Astrocyte (in vitro differentiated cells and primary cell): ENCODE measurements around the gene TIPRL. TPM values are rescaled to one million over a fixed set of nuclear protein-coding genes. Genes with fewer than 3 reads are reported as not detected.

Source experiments
- DNase-seq: peaks from one replicate; pipeline ENCODE4 v3.0.0-alpha.2; 2010; ENCODE audit warnings: low read depth
- FAIRE-seq: peaks from 2 replicates; lab custom pipeline; 2011; peaks lifted over from hg19 to GRCh38; lab: Jason Lieb, UNC
- H2AFZ ChIP-seq: 2 replicates; pipeline ENCODE4 v1.6.0; 2012; ENCODE audit warnings: low read depth, low read length, inconsistent platforms
- H3K27ac ChIP-seq: 2 replicates; pipeline ENCODE4 v1.5.1; 2011; ENCODE audit warnings: low read depth, low read length, inconsistent platforms
- H3K27me3 ChIP-seq: 2 replicates; pipeline ENCODE4 v1.6.0; 2011; ENCODE audit warnings: low read length, inconsistent platforms; ENCODE audit not compliant: insufficient read depth
- H3K36me3 ChIP-seq: 2 replicates; pipeline ENCODE4 v1.5.1; 2011; ENCODE audit warnings: low read length, inconsistent platforms; ENCODE audit not compliant: insufficient read depth
- H3K4me1 ChIP-seq: 2 replicates; pipeline ENCODE4 v1.5.1; 2011; ENCODE audit warnings: low read length, inconsistent platforms; ENCODE audit not compliant: insufficient read depth
- H3K4me2 ChIP-seq: 2 replicates; pipeline ENCODE4 v1.6.0; 2012; ENCODE audit warnings: low read length, inconsistent platforms
- H3K4me3 ChIP-seq: 2 replicates; pipeline ENCODE4 v1.5.1; 2011; ENCODE audit warnings: low read depth, mild to moderate bottlenecking, low read length, inconsistent platforms; ENCODE audit not compliant: insufficient read depth
- H3K79me2 ChIP-seq: 2 replicates; pipeline ENCODE4 v1.6.0; 2012; ENCODE audit warnings: mild to moderate bottlenecking, low read length, inconsistent platforms; ENCODE audit not compliant: insufficient read depth
- H3K9ac ChIP-seq: 2 replicates; pipeline ENCODE4 v1.6.0; 2012; ENCODE audit warnings: mild to moderate bottlenecking, low read length, inconsistent platforms
- H3K9me3 ChIP-seq: 2 replicates; pipeline ENCODE4 v1.5.1; 2012; ENCODE audit warnings: low read depth, mild to moderate bottlenecking, low read length, inconsistent platforms; ENCODE audit not compliant: insufficient read depth
- H4K20me1 ChIP-seq: 2 replicates; pipeline ENCODE4 v1.6.0; 2012; ENCODE audit warnings: low read length, inconsistent platforms; ENCODE audit not compliant: insufficient read depth
- H3K27ac Mint-ChIP-seq: one replicate; pipeline ENCODE4 v1.8.0; 2021; ENCODE audit warnings: mild to moderate bottlenecking, mixed read lengths; ENCODE audit not compliant: unreplicated experiment
- H3K27me3 Mint-ChIP-seq: one replicate; pipeline ENCODE4 v1.8.0; 2021; ENCODE audit warnings: low read depth, mixed read lengths; ENCODE audit not compliant: unreplicated experiment
- H3K36me3 Mint-ChIP-seq: one replicate; pipeline ENCODE4 v1.8.0; 2021; ENCODE audit warnings: low read depth, mixed read lengths; ENCODE audit not compliant: unreplicated experiment
- H3K4me1 Mint-ChIP-seq: one replicate; pipeline ENCODE4 v1.8.0; 2021; ENCODE audit warnings: low read depth, mixed read lengths; ENCODE audit not compliant: unreplicated experiment
- H3K4me3 Mint-ChIP-seq: one replicate; pipeline ENCODE4 v1.8.0; 2021; ENCODE audit warnings: mild to moderate bottlenecking, moderate library complexity, mixed read lengths; ENCODE audit not compliant: unreplicated experiment
- H3K9me3 Mint-ChIP-seq: one replicate; pipeline ENCODE4 v1.8.0; 2021; ENCODE audit warnings: mild to moderate bottlenecking, mixed read lengths; ENCODE audit not compliant: unreplicated experiment
- CTCF ChIP-seq: IDR thresholded peaks from 2 replicates; pipeline ENCODE4 v1.5.1; 2011; ENCODE audit warnings: low read depth, mild to moderate bottlenecking, inconsistent platforms, low read length, moderate library complexity; ENCODE audit not compliant: insufficient read depth
- EZH2 ChIP-seq: IDR thresholded peaks from 2 replicates; pipeline ENCODE4 v1.6.1; 2012; ENCODE audit warnings: mild to moderate bottlenecking, low read length, inconsistent platforms; ENCODE audit not compliant: insufficient read depth
- total RNA-seq: library from RNA; stranded (reverse); gene quantifications from 2 replicates; pipeline ENCODE4 v1.2.1, GENCODE V29; 2021

Gene TIPRL
- total RNA-seq, 1 donor from 2014 or later: 37.4 TPM

GRCh38 chr1:168217664-168218063 is 38.9 kb downstream of the TIPRL start:
- H3K27me3 Mint-ChIP-seq: peaks cover 4% of the 10 kb centered on the region
- no peaks in the 10 kb centered on the region for H3K4me1 Mint-ChIP-seq
- Histone ChIP-seq H3K4me2 (no peak overlapping the region), H3K4me1 (no peaks in the 10 kb centered on the region), H3K9ac (no peak overlapping the region), H4K20me1 (no peaks in the 10 kb centered on the region), H3K79me2 (no peaks in the 10 kb centered on the region), H3K9me3 (no peaks in the 10 kb centered on the region), H3K4me3 (no peak overlapping the region), H2AFZ (no peak overlapping the region), H3K27me3 (no peaks in the 10 kb centered on the region), H3K27ac (no peak overlapping the region), H3K36me3 (no peaks in the 10 kb centered on the region)
- TF ChIP-seq CTCF: no peak
- TF ChIP-seq EZH2: no peak
- DNase-seq (no peak), FAIRE-seq (no peak)
- H3K4me3 Mint-ChIP-seq: no peak overlapping the region
- H3K9me3 Mint-ChIP-seq: peaks cover 5% of the 10 kb centered on the region
- H3K36me3 Mint-ChIP-seq: no peaks in the 10 kb centered on the region
- no peak overlapping the region for H3K27ac Mint-ChIP-seq

DNA sequence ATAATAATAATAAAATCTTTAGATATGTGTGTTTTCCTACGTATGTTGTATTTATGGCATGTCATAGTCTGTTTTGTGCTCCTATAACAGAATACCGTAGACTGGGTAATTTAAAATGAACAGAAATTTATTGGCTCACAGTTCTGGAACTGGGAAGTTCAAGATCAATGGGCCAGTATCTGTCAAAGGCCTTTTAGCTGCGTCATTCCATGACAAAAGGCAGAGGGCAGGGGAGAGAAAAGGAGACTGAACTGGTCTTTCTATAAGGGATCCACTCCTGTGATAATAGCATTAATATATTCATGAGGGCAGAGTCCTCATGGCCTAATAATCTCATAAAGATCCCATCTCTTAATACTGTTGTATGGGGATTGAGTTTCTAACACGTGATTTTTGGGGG is 39.9 kb downstream of the TIPRL start:
- DNase-seq (no peak), FAIRE-seq (no peak)
- Mint-ChIP-seq H3K36me3 (peaks cover 2% of the 10 kb centered on the region), H3K9me3 (peaks cover 6% of the 10 kb centered on the region), H3K27me3 (peaks cover 4% of the 10 kb centered on the region), H3K4me1 (no peaks in the 10 kb centered on the region), H3K27ac (no peak overlapping the region), H3K4me3 (no peak overlapping the region)
- H4K20me1 ChIP-seq: no peaks in the 10 kb centered on the region
- H3K27ac ChIP-seq: no peak overlapping the region
- H2AFZ ChIP-seq: no peak overlapping the region
- H3K27me3 ChIP-seq: no peaks in the 10 kb centered on the region
- H3K36me3 ChIP-seq: no peaks in the 10 kb centered on the region
- no peak overlapping the region for H3K9ac ChIP-seq
- H3K4me1 ChIP-seq: no peaks in the 10 kb centered on the region
- peaks cover 4% of the 10 kb centered on the region for H3K9me3 ChIP-seq
- TF ChIP-seq CTCF (no peak), EZH2 (no peak)
- no peak overlapping the region for H3K4me3 ChIP-seq
- H3K79me2 ChIP-seq: no peaks in the 10 kb centered on the region
- H3K4me2 ChIP-seq: no peak overlapping the region

DNA sequence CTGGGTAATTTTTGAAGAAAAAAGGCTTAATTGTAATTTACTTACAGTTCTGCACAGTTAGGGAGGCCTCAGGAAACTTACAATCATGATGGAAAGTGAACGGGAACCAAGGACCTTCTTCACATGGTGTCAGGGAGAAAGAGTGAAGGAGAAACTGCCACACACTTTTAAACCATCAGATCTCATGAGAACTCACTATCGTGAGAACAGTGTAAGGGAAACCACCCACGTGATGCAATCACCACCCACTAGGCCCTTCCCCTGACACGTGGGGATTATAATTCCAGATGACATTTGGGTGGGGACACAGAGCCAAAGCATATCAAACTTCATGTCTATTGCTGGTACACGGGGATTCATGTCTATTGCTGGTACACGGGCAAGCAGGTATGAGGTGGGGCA is 41.7 kb downstream of the TIPRL start:
- Histone ChIP-seq H3K9ac (no peak overlapping the region), H3K27me3 (no peaks in the 10 kb centered on the region), H2AFZ (no peak overlapping the region), H3K27ac (no peak overlapping the region), H4K20me1 (no peaks in the 10 kb centered on the region), H3K79me2 (no peaks in the 10 kb centered on the region), H3K36me3 (no peaks in the 10 kb centered on the region), H3K4me1 (no peaks in the 10 kb centered on the region), H3K9me3 (peaks cover 4% of the 10 kb centered on the region), H3K4me2 (no peak overlapping the region), H3K4me3 (no peak overlapping the region)
- H3K27me3 Mint-ChIP-seq: peaks cover 4% of the 10 kb centered on the region
- peaks cover 2% of the 10 kb centered on the region for H3K36me3 Mint-ChIP-seq
- peaks cover 6% of the 10 kb centered on the region for H3K9me3 Mint-ChIP-seq
- no peak for DNase-seq
- no peak overlapping the region for H3K27ac Mint-ChIP-seq
- TF ChIP-seq CTCF (no peak), EZH2 (no peak)
- no peaks in the 10 kb centered on the region for H3K4me1 Mint-ChIP-seq
- FAIRE-seq: no peak
- no peak overlapping the region for H3K4me3 Mint-ChIP-seq
